Fibroblast of villous mesenchyme (primary cell): ENCODE data around the gene SAYSD1. TPM values are rescaled to one million over a fixed set of nuclear protein-coding genes. Genes with fewer than 3 reads are reported as not detected.

Experiments used
- DNase-seq: peaks from one replicate; pipeline ENCODE4 v3.0.0-alpha.2; 2010; ENCODE audit warnings: low read depth
- H3K4me3 ChIP-seq: 2 replicates; pipeline ENCODE4 v1.5.1; 2011; ENCODE audit warnings: low read depth, mild to moderate bottlenecking, low read length
- total RNA-seq: library from RNA; depleted of rRNA; stranded (reverse); fragments of >200 nt; gene quantifications from 2 replicates; pipeline ENCODE4 v1.2.3, GENCODE V29; 2012
- TF ChIP-seq, protein P1 (sequence below): IDR thresholded peaks from 2 replicates; pipeline ENCODE4 v1.5.1; 2012; ENCODE audit warnings: low read depth, mild to moderate bottlenecking, low read length; ENCODE audit not compliant: insufficient read depth

Gene SAYSD1
- total RNA-seq, 1 donor: 17.7 TPM

DNA sequence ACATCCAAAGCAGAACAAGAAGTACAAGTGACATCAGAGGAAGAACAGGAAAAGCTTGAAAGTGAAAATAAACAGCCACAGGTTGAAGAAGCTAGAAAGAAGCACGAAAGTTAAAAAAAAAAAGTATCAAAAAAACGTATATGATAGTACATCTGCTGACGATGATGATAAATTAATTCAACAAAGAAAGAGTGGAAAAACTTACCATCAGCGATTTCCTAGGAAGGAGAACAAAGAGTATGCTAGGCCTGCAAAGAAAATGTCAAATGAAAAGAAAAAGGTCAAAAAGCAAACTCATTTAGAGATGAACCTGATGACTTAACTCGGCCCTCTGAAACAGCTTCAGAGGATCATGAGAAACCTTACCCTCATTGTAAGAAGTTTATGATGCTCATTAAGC is 3.7 kb downstream of the SAYSD1 start:
- DNase-seq: no peak
- TF ChIP-seq, protein P1, sequence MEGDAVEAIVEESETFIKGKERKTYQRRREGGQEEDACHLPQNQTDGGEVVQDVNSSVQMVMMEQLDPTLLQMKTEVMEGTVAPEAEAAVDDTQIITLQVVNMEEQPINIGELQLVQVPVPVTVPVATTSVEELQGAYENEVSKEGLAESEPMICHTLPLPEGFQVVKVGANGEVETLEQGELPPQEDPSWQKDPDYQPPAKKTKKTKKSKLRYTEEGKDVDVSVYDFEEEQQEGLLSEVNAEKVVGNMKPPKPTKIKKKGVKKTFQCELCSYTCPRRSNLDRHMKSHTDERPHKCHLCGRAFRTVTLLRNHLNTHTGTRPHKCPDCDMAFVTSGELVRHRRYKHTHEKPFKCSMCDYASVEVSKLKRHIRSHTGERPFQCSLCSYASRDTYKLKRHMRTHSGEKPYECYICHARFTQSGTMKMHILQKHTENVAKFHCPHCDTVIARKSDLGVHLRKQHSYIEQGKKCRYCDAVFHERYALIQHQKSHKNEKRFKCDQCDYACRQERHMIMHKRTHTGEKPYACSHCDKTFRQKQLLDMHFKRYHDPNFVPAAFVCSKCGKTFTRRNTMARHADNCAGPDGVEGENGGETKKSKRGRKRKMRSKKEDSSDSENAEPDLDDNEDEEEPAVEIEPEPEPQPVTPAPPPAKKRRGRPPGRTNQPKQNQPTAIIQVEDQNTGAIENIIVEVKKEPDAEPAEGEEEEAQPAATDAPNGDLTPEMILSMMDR: no peak
- no peak overlapping the region for H3K4me3 ChIP-seq

DNA sequence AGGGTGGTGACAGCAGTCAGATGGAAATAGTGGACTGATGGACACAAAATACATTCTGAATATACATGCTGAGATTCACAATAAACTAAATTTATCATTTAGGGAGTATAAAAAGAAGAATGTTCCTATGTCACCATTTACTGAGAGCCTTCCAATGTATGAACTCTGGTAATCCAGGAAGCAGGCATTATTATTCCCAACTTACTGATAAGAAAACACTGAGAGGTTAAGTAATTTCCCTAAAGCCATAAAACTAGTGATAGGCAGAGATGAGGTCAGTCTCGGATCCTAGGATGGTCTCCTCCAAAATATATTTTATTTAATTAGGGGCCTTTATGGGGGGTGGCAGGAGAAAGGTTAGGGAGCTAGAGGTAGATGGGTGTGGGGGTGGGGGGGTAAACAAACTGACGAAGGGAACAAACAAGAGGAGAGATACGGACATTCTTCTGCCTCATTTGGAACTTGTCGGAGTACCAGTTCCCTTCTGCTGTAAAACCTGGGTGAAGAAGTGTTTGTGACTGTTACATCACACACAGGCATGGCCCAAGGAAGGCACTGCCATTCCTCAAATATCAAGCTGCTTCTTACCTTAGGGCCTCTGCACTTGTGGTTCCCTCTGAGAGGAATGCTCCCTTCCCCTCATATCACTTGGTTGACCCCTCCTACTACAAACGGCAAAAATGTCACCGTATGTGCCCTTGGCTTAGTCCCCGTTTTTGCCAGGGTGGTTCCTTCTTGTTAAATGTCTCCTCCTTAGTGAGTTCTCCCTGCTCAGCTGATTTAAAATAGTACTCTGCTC is 6.7 kb downstream of the SAYSD1 start:
- no peak for DNase-seq
- TF ChIP-seq, protein P1: no peak
- H3K4me3 ChIP-seq: no peak overlapping the region

DNA sequence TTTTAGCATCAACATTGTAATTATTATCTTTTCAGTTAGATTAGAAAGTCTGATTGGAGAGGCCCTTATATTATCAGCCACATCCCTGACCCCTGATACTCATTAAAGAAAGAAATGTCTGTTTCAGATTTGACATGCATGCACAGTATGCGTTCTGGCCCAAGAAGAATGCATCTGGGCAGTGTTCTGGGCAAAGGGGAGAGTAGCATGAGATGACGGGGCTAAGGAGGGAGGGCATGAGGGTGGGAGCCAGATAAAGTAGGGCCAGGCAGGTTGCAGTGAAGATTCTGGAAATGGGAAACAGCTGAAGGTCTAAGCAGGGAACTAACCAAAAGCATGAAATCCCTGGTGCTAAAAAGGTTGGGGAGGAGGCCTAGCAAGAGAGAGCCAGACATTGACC is 7.3 kb downstream of the SAYSD1 start:
- TF ChIP-seq, protein P1: no peak
- DNase-seq: no peak
- H3K4me3 ChIP-seq: no peak overlapping the region

DNA sequence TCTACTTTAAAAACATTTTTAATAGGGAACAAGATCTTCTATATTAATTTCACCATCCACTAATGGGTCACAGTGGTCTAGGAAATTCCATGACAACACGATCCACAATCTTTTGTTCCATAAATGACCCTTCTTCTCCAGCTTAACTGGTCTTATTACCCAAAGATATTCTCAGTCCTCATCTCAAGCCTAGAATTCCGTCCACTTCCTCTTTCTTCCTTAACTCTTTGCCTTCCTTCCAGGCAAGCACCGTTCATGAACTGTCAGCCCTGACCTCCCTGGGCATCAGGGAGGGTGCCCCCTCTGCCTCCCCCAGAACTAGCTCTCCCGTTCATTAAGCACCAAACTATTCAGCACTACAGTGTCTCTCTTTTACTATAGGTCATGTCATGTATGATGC is 8.0 kb downstream of the SAYSD1 start:
- DNase-seq: no peak
- no peak overlapping the region for H3K4me3 ChIP-seq
- TF ChIP-seq, protein P1: no peak

DNA sequence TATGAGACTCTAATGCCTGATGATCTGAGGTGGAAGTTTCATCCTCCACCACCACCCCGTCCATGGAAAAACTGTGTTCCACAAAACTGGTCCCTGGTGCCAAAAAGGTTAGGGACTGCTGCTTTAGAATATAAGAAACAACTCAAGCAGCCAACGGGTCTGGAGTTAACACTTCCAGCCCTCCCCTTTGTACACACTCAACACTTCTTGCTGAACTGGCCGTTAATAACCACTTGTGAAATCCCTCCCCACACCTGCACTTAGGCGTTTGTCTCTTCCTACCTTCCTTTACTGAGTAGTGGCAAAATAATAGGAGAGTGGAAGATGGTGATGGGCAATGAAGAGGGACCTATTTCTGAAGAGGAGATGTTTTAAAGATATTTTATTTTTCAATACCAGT is 10.5 kb downstream of the SAYSD1 start:
- no peak for DNase-seq
- TF ChIP-seq, protein P1: no peak
- H3K4me3 ChIP-seq: no peak overlapping the region

DNA sequence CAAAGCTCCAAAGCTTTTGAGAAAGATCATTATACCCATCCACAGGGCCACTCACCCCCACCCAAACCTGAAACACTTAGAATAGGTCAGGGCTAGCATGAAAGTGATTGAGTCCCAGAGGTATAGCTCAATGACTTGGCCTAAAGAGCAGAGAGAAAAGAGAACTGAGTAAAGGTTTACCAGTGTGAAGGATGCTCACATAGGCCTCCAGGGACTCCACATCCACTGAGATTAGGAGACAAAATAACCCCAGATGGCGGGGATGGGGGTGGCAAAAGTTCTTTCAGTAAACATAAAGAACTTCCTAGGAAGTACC is 12.2 kb downstream of the SAYSD1 start:
- TF ChIP-seq, protein P1: no peak
- no peak for DNase-seq
- H3K4me3 ChIP-seq: no peak overlapping the region
